Umbilical cord (tissue), 2 donors: ENCODE data around the gene CST1. TPM values are rescaled to one million over a fixed set of nuclear protein-coding genes. Genes with fewer than 3 reads are reported as not detected.
"Not testable (repeated sequence)": the region's sequence is repeated elsewhere in the genome, so short reads cannot be mapped to it uniquely, and the experiment has no call there.

Experiments
- DNase-seq: peaks from one replicate; pipeline ENCODE4 v3.0.0-alpha.2; 2015; ENCODE audit warnings: low spot score
- total RNA-seq: library from RNA; depleted of rRNA; stranded (reverse); fragments of >200 nt; gene quantifications from one replicate; pipeline ENCODE4 v1.2.3, GENCODE V29; 2014; ENCODE audit warnings: low replicate concordance; ENCODE audit not compliant: insufficient read depth

CST1 gene, protein sequence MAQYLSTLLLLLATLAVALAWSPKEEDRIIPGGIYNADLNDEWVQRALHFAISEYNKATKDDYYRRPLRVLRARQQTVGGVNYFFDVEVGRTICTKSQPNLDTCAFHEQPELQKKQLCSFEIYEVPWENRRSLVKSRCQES
- total RNA-seq, result not detected

DNA sequence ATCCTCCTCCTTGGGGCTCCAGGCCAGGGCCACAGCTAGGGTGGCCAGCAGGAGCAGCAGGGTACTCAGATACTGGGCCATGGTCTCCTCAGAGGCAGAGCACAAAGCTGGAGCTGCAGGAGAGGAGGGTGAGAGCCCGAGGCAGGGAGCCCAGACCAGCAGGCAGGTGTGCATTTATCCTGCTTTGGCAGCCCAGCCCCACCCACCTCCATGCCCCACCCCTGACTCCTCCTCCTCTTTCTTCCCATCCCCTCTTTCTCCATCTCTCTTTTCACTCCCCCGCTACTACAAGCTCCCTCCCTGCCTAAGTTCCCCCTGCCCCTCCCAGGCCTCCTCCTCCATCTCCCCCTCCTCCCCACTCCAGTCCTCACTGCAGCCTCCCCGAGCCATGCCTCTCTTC lies at the start of gene CST1:
TSS of gene CST1 (minus strand) at position 150 of the 400 bp plus-strand sequence. CDS start at position 81, 69 bp downstream.
- not testable (repeated sequence) for DNase-seq

DNA sequence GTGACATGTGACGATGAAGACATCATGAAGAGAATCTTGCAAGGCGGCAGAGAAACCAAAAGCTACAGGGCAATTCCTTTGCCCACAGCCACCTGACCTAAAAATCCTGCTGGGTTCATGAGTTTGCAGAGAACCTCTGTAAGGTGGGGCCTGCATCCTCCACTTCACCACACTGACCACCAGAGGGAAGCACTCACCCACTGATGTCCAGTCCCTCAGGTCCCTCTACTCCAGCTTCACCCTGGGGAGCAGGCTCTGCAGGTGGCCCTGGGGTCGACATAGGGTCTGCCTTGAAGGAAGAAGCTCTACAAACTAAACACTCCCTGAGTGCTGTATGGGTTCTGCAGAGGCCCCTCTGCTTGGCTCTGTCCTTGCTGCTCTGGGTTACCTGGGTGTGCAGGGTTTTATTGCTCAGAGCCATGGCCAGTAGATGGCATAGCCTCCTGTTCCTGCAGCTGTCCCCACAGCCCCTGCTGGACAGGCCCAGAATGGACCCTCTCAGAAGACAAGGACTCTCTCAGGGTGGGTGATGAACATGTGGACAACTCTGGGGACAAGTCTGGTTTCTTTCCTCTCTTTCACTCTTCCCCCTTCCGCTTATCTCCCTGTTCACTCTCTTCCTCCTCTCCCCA lies 48.6 kb upstream of the CST1 start:
- DNase-seq, result not testable (repeated sequence)

DNA sequence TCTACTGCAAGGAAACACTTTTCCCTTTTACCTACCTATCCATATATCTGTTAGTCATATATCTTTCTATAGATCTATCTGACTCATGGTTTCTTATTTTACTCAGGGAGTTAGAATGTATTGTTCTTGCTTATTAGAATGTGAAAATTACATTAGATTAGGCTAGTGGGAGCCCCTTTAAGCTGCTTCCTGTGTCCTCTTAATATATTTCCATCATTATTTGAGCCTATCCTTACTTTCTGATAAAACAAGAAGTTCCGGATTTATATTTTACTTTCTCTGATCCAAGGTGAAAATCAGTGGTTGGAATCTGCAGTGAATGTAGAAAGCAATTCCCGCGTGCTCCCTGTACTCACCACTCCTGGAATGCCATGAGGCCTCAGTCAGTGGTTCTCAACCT lies 44.8 kb upstream of the CST1 start:
- no peak for DNase-seq

DNA sequence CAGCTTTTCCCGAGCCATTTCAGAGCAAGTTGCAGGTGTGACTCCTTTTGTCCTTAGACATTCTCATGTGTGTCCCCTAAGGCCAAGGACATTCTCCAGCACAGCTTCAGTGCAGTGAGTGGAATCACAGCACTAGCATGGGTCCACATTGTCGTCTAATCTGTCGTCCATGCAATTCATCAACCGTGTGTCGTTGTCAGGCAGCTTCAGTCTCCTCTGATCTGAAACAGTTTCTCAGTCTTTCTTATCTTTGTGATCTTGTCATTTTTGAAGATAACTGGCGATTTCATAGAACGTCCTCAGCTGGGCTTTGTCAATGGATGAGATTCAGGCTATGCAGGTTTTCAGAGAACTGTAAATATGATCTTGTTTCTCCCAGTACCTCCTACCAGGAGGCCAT lies 44.1 kb upstream of the CST1 start:
- peak; percentile 5 for DNase-seq

DNA sequence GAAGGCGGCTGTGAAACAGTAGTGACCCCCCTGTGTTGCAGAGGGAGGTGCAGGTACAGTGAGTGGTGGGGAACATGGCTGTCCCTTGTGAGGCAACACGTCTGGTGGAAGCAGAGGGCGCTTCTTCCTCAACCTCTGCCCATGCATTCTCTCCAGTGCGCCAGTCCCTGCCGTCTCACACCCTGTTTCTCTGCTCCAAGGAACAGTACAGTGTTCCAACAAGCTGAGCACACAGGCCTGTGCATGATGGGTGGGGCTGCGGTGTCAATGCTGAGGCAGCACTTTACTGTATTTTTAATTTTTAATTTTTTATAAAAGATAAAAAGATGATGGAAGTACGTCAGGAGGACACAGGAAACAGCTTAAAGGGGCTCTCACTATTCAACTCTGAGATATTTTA lies 43.3 kb upstream of the CST1 start:
- DNase-seq, result no peak

DNA sequence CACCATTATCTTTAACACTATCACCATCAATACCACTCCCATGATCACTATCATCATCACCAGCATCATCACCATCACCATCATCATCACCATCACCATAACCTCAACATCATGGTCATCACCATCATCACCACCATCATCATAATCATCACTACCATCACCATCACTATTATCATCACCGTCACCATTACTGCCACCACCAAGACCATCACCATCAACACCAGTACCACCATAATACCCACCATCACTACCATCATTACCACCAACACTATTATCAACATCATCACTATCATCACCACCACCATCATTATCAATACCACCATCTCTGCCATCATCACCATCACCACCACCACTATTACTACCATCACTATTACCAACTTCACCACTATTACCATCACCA lies 32.7 kb upstream of the CST1 start:
- no peak for DNase-seq

DNA sequence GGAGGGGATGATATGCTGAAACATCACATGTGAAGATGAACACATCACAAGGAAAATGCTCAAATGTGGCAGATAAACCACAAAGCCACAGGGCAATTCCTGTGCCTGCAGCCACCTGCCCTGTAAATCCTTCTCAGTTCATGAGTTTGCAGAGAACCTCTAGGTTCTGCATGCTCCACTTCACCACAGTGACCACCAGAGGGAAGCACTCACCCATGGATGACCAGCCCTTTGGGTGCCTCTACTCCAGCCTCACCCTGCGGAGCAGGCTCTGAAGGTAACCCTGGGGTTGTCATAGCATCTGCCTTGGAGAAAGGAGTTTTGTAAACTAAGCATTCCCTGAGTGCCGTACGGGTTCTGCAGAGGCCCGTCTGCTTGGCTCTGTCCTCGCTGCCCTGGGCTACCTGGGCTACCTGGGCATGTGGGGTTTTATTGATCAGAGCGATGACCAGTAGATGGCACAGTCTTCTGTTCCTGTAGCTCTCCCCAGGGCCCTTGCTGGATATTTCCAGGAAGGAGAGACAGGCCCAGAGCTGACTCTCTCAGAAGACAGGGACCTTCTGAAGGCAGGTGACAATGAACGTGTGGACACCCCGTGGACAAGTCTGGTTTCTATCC lies 31.7 kb upstream of the CST1 start:
- DNase-seq, result peak; percentile 11

DNA sequence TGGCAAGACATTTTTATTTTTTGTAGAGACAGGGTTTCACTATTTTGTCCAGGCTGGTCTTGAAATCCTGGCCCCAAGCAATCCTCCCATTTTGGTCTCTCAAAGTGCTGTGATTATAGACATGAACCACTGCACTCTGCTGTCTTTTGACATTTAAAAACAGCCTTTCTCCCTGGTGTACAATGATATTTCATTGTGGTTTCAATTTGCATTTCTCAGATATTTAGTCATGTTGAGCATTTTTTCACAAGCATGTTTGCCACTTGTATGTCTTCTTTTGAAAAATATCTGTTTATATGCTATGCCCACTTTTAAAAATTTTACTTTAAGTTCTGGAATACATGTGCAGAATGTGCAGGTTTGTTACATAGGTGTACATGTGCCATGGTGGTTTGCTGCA lies 27.9 kb upstream of the CST1 start:
- DNase-seq, result not testable (repeated sequence)

DNA sequence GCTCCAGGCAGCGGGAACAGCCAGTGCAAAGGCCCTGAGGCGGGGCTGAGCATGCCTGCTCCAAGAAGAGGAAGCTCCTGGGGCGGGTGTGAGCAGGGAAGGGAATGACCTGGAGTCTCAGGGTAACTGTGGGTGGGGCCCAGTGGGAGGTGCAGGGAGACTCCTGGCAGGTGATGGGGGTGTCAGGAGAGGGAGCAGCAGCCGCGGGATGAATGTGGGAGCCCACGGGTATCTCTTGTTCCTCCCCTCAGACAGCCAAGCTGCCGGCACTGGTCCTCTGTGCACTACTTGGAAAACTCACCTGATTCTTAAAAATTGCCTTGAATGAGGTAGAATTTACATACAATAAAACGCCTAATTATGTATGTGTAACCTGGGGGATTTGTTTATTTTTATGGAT lies 26.6 kb upstream of the CST1 start:
- DNase-seq, result not testable (repeated sequence)

DNA sequence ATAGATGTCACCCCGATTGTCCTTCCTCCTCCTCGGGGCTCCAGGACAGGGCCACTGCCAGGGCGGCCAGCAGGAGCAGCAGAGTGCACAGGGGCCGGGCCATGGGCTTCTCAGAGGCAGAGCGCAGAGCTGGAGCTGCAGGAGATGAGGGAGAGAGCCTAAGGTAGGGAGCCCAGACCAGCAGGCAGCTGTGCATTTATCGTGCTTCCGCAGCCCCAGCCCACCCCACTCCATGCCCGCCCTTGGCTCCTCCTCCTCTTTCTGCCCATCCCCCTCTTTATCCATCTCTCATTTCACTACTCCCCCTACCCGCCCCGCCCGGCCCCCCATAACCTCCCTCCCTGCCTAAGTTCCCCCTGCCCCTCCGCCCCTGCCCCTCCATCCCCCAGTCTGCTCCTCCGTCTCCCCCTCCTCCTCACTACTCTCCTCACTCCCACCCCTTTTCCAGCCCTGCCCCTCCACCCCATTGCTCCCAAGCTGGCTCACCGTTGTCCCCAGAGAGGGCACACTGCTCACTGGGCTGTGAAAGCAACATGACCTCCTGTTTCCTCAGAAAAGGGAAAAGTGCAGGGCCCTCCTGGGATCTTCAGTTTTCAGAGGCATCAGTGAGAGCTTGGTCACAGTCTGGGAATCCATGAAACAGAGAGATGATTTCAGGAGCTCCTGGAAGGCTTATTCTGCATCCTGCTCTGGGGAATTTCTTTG lies 25.5 kb upstream of the CST1 start:
- DNase-seq, result no peak

DNA sequence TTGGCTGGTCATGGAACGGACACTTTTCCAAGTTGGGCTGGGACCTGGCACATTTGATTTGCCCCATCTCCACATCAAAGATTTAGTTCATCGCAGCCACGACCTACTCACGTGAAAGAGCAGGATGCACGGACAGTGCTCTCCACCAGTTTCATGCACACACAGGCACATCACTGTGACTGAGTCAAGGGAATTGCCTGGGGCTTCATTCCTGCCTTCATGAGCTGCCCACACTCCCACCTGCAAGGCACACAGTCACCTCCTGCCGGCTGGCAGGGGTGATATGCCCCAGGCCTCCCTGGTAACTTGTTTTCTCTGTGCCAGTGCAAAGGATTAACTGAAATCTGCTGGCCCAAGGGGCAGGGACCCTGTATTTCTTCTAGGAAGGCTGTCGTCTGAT lies 23.3 kb upstream of the CST1 start:
- DNase-seq, result no peak

DNA sequence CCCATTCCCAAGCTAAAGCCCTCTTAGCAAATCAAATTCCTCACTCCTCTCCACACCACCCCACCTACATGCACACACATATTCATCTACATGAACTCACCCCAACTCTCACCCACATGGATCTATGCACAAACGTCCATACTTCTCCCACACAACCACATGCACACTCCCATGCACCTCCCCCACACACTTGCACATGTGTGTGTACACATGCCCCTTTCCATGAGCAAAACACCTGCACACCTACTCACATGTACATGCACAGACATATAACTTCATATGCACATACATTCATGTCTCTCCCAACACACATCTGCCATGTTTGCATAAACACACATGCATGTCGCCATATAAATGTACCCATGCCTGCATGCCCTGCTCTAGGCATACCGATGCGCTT lies 22.8 kb upstream of the CST1 start:
- DNase-seq, result no peak

DNA sequence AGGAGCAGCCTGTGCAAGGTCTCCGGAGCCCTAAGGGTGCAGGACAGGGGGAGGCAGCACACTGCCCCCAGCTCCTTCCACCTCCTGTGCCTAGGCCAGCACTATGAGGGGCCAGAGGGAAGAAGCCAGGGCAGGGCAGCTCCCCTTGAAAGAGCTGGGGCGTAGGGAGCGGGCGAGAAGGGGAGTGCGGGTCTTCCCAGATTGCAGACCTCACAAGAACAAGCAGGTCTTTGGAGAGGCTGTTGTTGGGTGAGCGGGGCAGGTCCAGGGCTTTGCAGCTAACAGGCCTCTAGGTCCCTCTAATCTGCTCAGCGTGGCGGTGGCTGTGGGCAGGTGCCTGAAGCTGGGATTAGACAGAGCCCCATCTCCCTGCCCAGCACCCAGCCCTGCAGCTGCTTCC lies 22.4 kb upstream of the CST1 start:
- no peak for DNase-seq

DNA sequence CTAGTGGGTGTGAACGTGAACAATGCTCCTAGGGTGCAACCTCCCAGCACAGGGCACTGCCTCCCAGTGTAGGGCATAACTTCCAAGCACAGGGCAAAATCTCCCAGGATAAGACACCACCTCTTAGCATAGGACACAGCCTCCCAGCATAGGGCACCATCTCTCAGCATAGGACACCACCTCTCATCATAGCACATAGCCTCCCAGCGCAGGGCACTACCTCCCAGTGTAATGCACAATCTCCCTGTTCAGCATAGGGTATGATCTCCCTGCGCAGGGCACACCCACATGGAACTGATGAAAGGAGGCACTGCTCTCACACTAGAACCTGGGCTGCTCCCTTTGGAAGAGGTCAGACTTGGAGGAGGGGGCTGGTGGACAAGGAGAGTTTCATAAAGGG lies 21.3 kb upstream of the CST1 start:
- no peak for DNase-seq

DNA sequence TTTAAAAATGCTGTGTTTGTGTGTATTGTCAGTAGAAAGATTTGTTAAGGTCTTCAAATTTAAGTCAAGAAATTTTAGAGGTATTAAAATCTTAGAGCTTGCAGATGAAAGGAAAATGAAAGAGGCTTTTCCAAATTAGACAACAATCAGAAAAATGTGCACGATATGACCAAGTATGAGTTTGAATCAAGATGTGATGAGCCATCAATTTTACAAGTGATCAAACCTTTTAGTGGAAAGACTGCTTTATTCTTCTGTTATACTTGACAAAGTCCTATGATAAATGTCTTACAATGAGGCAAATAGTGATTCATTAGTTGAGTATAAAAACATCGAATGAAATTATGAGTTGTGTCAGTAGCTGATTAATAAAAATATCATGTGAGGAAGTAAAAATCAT lies 19.6 kb upstream of the CST1 start:
- DNase-seq, result no peak

DNA sequence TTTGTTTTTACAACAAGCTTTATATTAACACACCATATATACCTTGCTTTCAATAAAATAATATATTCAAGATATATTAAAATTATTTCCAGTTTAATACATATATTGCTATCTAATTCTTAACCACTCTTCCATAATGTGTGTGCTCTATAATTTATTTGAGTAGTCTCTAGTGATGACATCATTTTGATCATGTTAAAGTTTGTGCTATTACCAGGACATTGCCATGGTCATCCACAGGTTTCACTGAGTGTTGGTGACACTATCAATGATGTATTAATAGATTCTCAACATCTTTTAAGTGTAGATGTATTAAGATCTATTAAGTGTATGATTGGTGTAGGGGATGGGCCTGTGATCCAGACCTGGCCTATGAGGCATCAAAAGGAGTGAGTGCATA lies 17.8 kb upstream of the CST1 start:
- not testable (repeated sequence) for DNase-seq

DNA sequence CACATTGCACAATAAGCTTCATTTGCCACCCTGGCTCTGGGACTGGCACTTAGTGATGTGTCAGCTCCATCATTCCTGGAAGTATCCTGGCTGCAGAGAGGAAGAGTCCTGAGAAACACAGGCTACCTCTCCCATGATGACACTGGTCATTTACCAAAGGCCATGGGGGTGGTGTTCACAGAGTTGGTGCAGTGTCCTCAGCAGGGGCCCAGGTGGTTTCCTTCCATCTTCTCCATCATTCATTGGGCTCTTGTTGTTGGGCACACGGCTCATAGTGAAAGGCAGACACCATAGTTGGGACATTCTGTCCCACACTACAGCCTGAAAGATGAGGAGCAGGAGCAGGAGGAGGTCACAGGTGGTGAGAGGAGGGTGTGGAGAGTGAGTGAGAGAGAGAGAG lies 15.8 kb upstream of the CST1 start:
- no peak for DNase-seq

DNA sequence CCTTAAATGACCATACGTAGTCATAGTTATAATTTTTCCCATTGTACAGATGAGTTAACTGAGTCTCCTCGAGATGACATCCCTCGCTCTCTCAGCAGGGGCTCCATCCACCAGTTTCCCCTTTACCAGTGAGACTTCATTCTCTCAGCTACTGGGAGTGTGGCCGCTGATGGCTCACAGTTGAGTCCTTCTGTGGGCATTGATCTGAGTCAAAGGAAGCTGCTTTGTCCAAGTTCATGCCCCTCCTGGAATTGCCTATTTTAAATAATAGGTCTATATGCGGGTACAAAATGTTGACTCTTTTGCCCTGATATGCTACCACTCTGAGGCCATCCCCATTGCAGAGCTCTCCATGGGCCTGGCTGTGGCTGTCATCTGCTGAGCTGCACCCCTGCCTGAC lies 14.8 kb upstream of the CST1 start:
- DNase-seq, result no peak

DNA sequence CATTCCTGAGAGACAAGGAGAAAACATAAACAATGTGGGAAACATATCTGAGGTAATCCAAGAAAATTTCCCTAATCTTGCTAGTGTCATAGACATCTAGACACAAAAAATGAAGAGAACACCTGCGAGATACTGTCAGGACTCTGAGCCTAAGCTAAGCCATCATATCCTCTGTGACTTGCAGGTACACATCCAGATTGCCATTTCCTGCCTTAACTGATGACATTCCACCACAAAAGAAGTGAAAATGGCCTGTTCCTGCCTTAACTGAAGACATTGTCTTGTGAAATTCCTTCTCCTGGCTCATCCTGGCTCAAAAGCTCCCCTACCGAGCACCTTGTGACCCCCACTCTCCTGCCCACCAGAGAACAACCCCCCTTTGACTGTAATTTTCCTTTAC lies 13.9 kb upstream of the CST1 start:
- DNase-seq, result not testable (repeated sequence)

DNA sequence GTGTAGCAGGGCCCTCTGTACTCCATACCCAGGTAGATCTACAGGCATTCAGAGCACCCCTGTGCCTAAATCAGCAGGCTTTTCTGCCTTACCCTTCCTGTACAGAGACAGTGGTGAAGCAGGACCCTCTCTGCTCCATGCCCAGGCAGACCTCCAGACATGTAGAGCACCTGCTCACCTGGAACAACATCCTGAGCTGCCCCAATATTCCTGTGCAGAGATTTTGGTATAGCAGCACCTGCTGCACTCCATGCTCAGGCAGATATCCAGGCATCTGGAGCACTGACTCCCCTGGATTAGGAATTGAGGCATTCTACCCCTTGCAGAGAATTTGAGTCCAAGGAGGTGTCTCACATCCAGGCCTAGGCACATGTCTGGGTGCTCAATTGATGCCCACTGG lies 12.6 kb upstream of the CST1 start:
- DNase-seq, result no peak

DNA sequence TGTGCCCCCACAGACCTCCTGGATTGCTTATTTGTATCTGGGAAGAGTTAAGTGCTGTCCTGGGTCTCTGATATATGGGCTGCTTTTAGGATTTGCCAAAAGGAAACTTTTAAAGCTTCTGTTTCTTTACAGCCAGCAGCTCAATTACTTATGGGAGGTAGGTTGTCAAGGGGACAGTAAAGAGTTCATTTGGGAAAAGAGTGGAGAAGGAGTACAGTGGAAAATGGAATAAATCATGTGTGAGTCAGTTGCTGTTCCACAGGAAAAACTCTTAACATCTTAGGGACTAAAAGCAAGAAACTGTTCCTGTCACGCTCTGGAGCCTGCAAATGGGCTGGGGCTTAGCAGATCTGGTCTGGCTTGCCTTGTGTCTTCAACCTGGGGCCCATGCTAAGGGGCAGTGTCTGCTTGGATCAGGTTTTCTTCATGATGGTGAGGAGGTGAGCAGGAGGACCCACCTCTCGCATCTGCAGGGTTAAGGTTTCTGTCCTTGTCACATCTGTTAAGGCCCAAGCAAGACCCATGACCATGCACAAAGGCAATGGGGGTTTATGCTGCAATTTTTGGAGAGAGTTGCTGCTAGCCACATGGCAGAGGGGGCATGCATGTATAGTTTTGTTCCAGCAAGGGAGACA lies 8.7 kb upstream of the CST1 start:
- DNase-seq, result no peak

DNA sequence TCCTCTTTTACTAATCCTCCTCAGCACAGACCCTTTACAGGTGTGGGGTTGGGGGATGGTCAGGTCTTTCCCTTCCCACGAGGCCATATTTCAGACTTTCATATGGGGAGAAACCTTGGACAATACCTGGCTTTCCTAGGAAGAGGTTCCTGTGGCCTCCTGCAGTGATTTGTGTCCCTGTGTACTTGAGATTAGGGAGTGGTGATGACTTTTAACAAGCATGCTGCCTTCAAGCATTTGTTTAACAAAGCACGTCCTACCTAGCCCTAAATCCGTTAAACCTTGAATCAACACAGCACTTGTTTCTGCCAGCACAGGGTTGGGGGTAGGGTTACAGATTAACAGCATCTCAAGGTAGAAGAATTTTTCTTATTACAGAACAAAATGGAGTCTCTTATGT lies 6.1 kb upstream of the CST1 start:
- not testable (repeated sequence) for DNase-seq
